H1 (cell line): ENCODE results near the gene PMFBP1. TPM values are rescaled to one million over a fixed set of nuclear protein-coding genes. Genes with fewer than 3 reads are reported as not detected.
A peak's percentile ranks its signal among the peaks of the same experiment; 100 is the strongest.

ENCODE experiments used
- CTCF ChIA-PET: fragments of 300-600 bp; sonication (Branson Sonifier 250); formaldehyde crosslinking; loops from one replicate; lab custom pipeline; 2021; ENCODE audit not compliant: partially characterized antibody; lab: Charles Lee
- POLR2A ChIA-PET: fragments of 300-600 bp; sonication (Branson Sonifier 250); formaldehyde crosslinking; loops from one replicate; lab custom pipeline; 2021; ENCODE audit warnings: inconsistent platforms; ENCODE audit not compliant: partially characterized antibody; lab: Charles Lee
- DNase-seq, 2 experiments: peaks; one replicate each; pipeline versions ENCODE4 v3.0.0 to v3.0.0-alpha.2; 2010 to 2022; ENCODE audit warnings: low spot score in 2 of 2, low read depth in 1 of 2, mixed read lengths in 1 of 2
- FAIRE-seq: peaks from 2 replicates; lab custom pipeline; 2011; peaks lifted over from hg19 to GRCh38; lab: Jason Lieb, UNC
- H2AFZ ChIP-seq: 2 replicates; pipeline ENCODE4 v1.8.1; 2012; ENCODE audit warnings: low read length, inconsistent platforms
- H2AK5ac ChIP-seq: 2 replicates; pipeline ENCODE4 v1.6.1; 2013; ENCODE audit warnings: low read depth, low read length
- H2BK120ac ChIP-seq: replicated peaks from 2 replicates; pipeline ENCODE3; 2013; ENCODE audit warnings: low read depth, low read length, inconsistent platforms
- H2BK12ac ChIP-seq: 2 replicates; pipeline ENCODE4 v1.6.1; 2013; ENCODE audit warnings: low read depth, low read length
- H2BK15ac ChIP-seq: 2 replicates; pipeline ENCODE4 v1.6.1; 2013; ENCODE audit warnings: low read length
- H2BK20ac ChIP-seq: 2 replicates; pipeline ENCODE4 v1.6.1; 2013; ENCODE audit warnings: low read length
- H2BK5ac ChIP-seq: 2 replicates; pipeline ENCODE4 v1.6.1; 2013; ENCODE audit warnings: low read depth, low read length
- H3K14ac ChIP-seq: 2 replicates; pipeline ENCODE4 v1.6.1; 2013; ENCODE audit warnings: inconsistent platforms; ENCODE audit not compliant: insufficient read length
- H3K18ac ChIP-seq: 2 replicates; pipeline ENCODE4 v1.6.1; 2013; ENCODE audit warnings: low read length; ENCODE audit errors: extremely low read depth
- H3K23ac ChIP-seq: 2 replicates; pipeline ENCODE4 v1.6.1; 2013; ENCODE audit warnings: inconsistent platforms; ENCODE audit not compliant: insufficient read length
- H3K23me2 ChIP-seq: 2 replicates; pipeline ENCODE4 v1.6.1; 2013; ENCODE audit warnings: low read depth, low read length
- H3K27ac ChIP-seq: 2 replicates; pipeline ENCODE4 v1.6.1; 2011; ENCODE audit warnings: low read depth, low read length, inconsistent platforms
- H3K27me3 ChIP-seq, 4 experiments: replicated peaks in 1 of 4; 1 replicate in 1 of 4; 2 replicates in 3 of 4; pipeline versions ENCODE4 v1.6.1 to v1.8.1; 2011 to 2013; ENCODE audit warnings: low read length in 3 of 4, mild to moderate bottlenecking in 3 of 4, inconsistent platforms in 2 of 4, mixed read lengths in 2 of 4, moderate library complexity in 1 of 4; ENCODE audit not compliant: control insufficient read depth in 3 of 4, insufficient read depth in 3 of 4; ENCODE audit errors: extremely low read depth in 1 of 4
- H3K36me3 ChIP-seq, 4 experiments: 2 replicates each; pipeline versions ENCODE4 v1.6.1 to v1.8.1; 2011 to 2013; ENCODE audit warnings: mild to moderate bottlenecking in 4 of 4, low read length in 3 of 4, moderate library complexity in 2 of 4, control low read depth in 1 of 4, inconsistent platforms in 1 of 4; ENCODE audit not compliant: insufficient read depth in 4 of 4, control insufficient read depth in 2 of 4
- H3K4ac ChIP-seq: replicated peaks from 2 replicates; pipeline ENCODE3; 2013; ENCODE audit warnings: low read length, low read depth, mixed read lengths, inconsistent platforms; ENCODE audit not compliant: insufficient read length
- H3K4me1 ChIP-seq, 4 experiments: replicated peaks in 1 of 4; 1 replicate in 1 of 4; 2 replicates in 3 of 4; pipeline versions ENCODE4 v1.6.1 to v1.8.1; 2011 to 2013; ENCODE audit warnings: low read length in 3 of 4, inconsistent platforms in 2 of 4, mixed read lengths in 1 of 4; ENCODE audit not compliant: insufficient read depth in 4 of 4, control insufficient read depth in 3 of 4
- H3K4me2 ChIP-seq, 2 experiments: 2 replicates each; pipeline versions ENCODE4 v1.6.1 to v1.8.1; 2011 to 2013; ENCODE audit warnings: low read depth in 2 of 2, low read length in 2 of 2, control low read depth in 1 of 2, inconsistent platforms in 1 of 2, mild to moderate bottlenecking in 1 of 2; ENCODE audit not compliant: insufficient read depth in 1 of 2
- H3K4me3 ChIP-seq, 4 experiments: fragments of 200-600, 300-600 bp in 1 of 4; sonication (generic), shearing (Covaris generic), sonication (Bioruptor Twin) in 1 of 4; 2 replicates each; pipeline versions ENCODE4 v1.5.1 to v1.8.1; 2011 to 2016; ENCODE audit warnings: low read length in 4 of 4, low read depth in 3 of 4, control low read depth in 2 of 4, inconsistent platforms in 2 of 4, mild to moderate bottlenecking in 2 of 4, mixed read lengths in 1 of 4, moderate library complexity in 1 of 4; ENCODE audit not compliant: insufficient read depth in 2 of 4; ENCODE audit errors: extremely low read depth in 1 of 4
- H3K56ac ChIP-seq: replicated peaks from 2 replicates; pipeline ENCODE3; 2013; ENCODE audit warnings: low read depth, mild to moderate bottlenecking, mixed read lengths, low read length, inconsistent platforms; ENCODE audit not compliant: insufficient read length
- H3K79me1 ChIP-seq: 2 replicates; pipeline ENCODE4 v1.6.1; 2013; ENCODE audit warnings: low read depth, low read length, control low read depth
- H3K79me2 ChIP-seq, 2 experiments: 2 replicates each; pipeline versions ENCODE4 v1.6.1 to v1.8.1; 2012 to 2013; ENCODE audit warnings: low read length in 2 of 2, mild to moderate bottlenecking in 2 of 2, inconsistent platforms in 1 of 2; ENCODE audit not compliant: insufficient read depth in 2 of 2, control insufficient read depth in 1 of 2
- H3K9ac ChIP-seq, 4 experiments: replicated peaks in 1 of 4; 1 replicate in 1 of 4; 2 replicates in 3 of 4; pipeline versions ENCODE4 v1.6.1 to v1.8.1; 2011 to 2013; ENCODE audit warnings: low read depth in 3 of 4, low read length in 3 of 4, control low read depth in 2 of 4, mild to moderate bottlenecking in 2 of 4, moderate library complexity in 2 of 4, inconsistent platforms in 1 of 4; ENCODE audit errors: extremely low read depth in 1 of 4
- H3K9me3 ChIP-seq, 2 experiments: 2 replicates each; pipeline versions ENCODE4 v1.6.1 to v1.8.1; 2012 to 2013; ENCODE audit warnings: mild to moderate bottlenecking in 2 of 2, moderate library complexity in 2 of 2, control low read depth in 1 of 2, inconsistent platforms in 1 of 2, low read depth in 1 of 2, low read length in 1 of 2, mixed read lengths in 1 of 2; ENCODE audit not compliant: insufficient read depth in 2 of 2
- H4K20me1 ChIP-seq, 2 experiments: replicated peaks in 1 of 2; 2 replicates each; pipeline versions ENCODE3 to v1.8.1; 2011 to 2013; ENCODE audit warnings: inconsistent platforms in 2 of 2, low read length in 2 of 2, mild to moderate bottlenecking in 1 of 2; ENCODE audit not compliant: insufficient read depth in 2 of 2, control insufficient read depth in 1 of 2
- H4K5ac ChIP-seq: 2 replicates; pipeline ENCODE4 v1.6.1; 2013; ENCODE audit warnings: low read length, low read depth, mixed read lengths, inconsistent platforms; ENCODE audit not compliant: insufficient read length
- H4K8ac ChIP-seq: 2 replicates; pipeline ENCODE4 v1.8.0; 2013; ENCODE audit warnings: mild to moderate bottlenecking, moderate library complexity, low read length, inconsistent platforms; ENCODE audit not compliant: insufficient read depth; ENCODE audit errors: extremely low read depth
- H4K91ac ChIP-seq: replicated peaks from 2 replicates; pipeline ENCODE3; 2013; ENCODE audit warnings: low read length, mixed read lengths, inconsistent platforms; ENCODE audit not compliant: insufficient read length
- CBX8 ChIP-seq: fragments of 300-800, 300-1000 bp; sonication (generic); IDR thresholded peaks from 2 replicates; pipeline ENCODE4 v1.7.1; 2016; ENCODE audit warnings: low read depth, low read length, borderline replicate concordance
- FOSL1 ChIP-seq: IDR thresholded peaks from 2 replicates; pipeline ENCODE4 v1.6.1; 2011; ENCODE audit warnings: mild to moderate bottlenecking, low read depth, low read length, moderate library complexity; ENCODE audit not compliant: insufficient read depth
- HDAC2 ChIP-seq, 2 experiments: fragments of 300-600 bp in 1 of 2; sonication (generic) in 1 of 2; IDR thresholded peaks; 2 replicates each; pipeline ENCODE4 v1.6.1; 2011 to 2012; ENCODE audit warnings: low read depth in 2 of 2, low read length in 2 of 2, mild to moderate bottlenecking in 2 of 2, moderate library complexity in 2 of 2, borderline replicate concordance in 1 of 2, inconsistent platforms in 1 of 2
- JUND ChIP-seq: IDR thresholded peaks from 2 replicates; pipeline ENCODE4 v1.6.1; 2011; ENCODE audit warnings: mild to moderate bottlenecking, improper control_type of control experiment, low read length
- SUZ12 ChIP-seq: fragments of 200-600 bp; sonication (generic); IDR thresholded peaks from 2 replicates; pipeline ENCODE4 v1.6.1; 2012; ENCODE audit warnings: mild to moderate bottlenecking, inconsistent platforms, low read length, moderate library complexity, mixed read lengths
- TAF7 ChIP-seq: optimal IDR thresholded peaks from 2 replicates; pipeline ENCODE3; 2011; ENCODE audit warnings: low read depth, mild to moderate bottlenecking, inconsistent platforms, low read length, moderate library complexity, borderline replicate concordance
- TBP ChIP-seq: IDR thresholded peaks from 2 replicates; pipeline ENCODE4 v1.6.1; 2011; ENCODE audit warnings: low read depth, low read length, improper control_type of control experiment
- WGBS, 2 experiments: shearing (Covaris generic) in 1 of 2; methylation state at CpG; one replicate each; pipeline versions ENCODE4 v1.1.6 to v1.1.7; 2013 to 2015; ENCODE audit warnings: low lambda C conversion rate in 2 of 2, mixed read lengths in 2 of 2, inconsistent platforms in 1 of 2, low coverage in 1 of 2, missing lambda C conversion rate in 1 of 2; ENCODE audit not compliant: insufficient replicate concordance in 2 of 2, insufficient coverage in 1 of 2, insufficient read length in 1 of 2; ENCODE audit errors: extremely low coverage in 1 of 2, missing lambda C conversion rate in 1 of 2; 5-methylcytosine and 5-hydroxymethylcytosine counted together
- polyA plus RNA-seq, 7 experiments: library from polyadenylated mRNA; depleted of rRNA in 3 of 7; stranded (reverse) in 5 of 7; unstranded in 2 of 7; fragments of >200 nt in 5 of 7; fragments of 200-250 nt in 2 of 7; gene quantifications; 1 replicate in 5 of 7; 2 replicates in 1 of 7; 4 replicates in 1 of 7; pipeline versions ENCODE4 v1.2.1 to v1.2.3, GENCODE V29; 2011 to 2013; ENCODE audit warnings: missing spikeins in 2 of 7, mixed read lengths in 2 of 7
- total RNA-seq: library from RNA; stranded (reverse); fragmentation: NEBNext Ultra II Directional; extraction: Animal tissue kit (Norgen Biotek cat#: 25700); gene quantifications from 2 replicates; pipeline ENCODE4 v1.2.1, GENCODE V29; 2021
- TF ChIP-seq, protein P1 (sequence below): IDR thresholded peaks from 2 replicates; pipeline ENCODE4 v1.6.1; 2012; ENCODE audit warnings: low read length, inconsistent platforms
- TF ChIP-seq, protein P2 (sequence below): IDR thresholded peaks from 2 replicates; pipeline ENCODE4 v1.6.1; 2012; ENCODE audit warnings: inconsistent platforms
- TF ChIP-seq, protein P3 (sequence below): IDR thresholded peaks from 2 replicates; pipeline ENCODE4 v1.6.1; 2011; ENCODE audit warnings: low read length, improper control_type of control experiment

PMFBP1 gene
- total and polyA plus RNA-seq, 2 of the 8 experiments (the other 6 are each of a cell fraction or from before 2014, with no cell fraction given): 0.32 to 1.6 TPM

DNA sequence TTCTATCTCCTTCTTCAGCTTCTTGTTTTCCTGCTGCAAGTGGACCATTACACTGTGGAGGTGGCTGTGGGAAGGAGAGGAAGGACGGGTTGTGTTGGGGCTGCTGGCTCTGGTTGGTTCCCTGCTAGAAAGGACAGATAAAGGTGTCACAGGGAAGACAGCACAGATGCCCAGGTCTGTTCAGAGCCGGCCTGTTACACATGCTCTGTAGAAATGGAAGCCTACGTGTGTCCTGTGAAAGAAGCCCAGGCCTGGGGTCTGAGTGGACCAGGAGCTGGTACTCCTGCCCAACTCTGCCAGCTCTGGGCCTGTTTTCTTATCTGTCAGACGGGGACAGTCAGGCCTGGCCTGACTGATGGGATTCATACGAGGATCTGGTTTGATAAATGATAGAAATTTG, 51.9 kb downstream of the PMFBP1 start:
- H2BK20ac ChIP-seq: no peak overlapping the region
- ChIA-PET POLR2A (interaction anchor here (1.2 kb wide), 1 partner anchor 12 kb away, joined by 3 read pairs; no protein-coding TSS in a partner anchor), CTCF (interaction anchor here (0.6 to 2.1 kb wide), 5 partner anchors 8 to 937 kb away, joined by 3 to 8 read pairs (median 4); no protein-coding TSS in a partner anchor)
- H3K4me2 ChIP-seq: no peak overlapping the region
- no peak overlapping the region for H3K9ac ChIP-seq
- no peaks in the 10 kb centered on the region for H4K20me1 ChIP-seq
- no peak overlapping the region for H4K8ac ChIP-seq
- no peak overlapping the region for H2AFZ ChIP-seq
- DNase-seq (peak in 1 of 2 experiments; percentile 33), FAIRE-seq (no peak)
- no peaks in the 10 kb centered on the region; a peak in 2 of 7 replicates for H3K4me1 ChIP-seq
- 88% methylated on average over 5 of the region's 5 CpGs; no CpG with 5 or more reads in 1 of the 2 experiments for WGBS, 2 experiments
- H3K79me2 ChIP-seq: no peaks in the 10 kb centered on the region
- H4K5ac ChIP-seq: no peak overlapping the region
- H3K56ac ChIP-seq: no peak overlapping the region
- no peak overlapping the region for H3K14ac ChIP-seq
- no peaks in the 10 kb centered on the region for H3K79me1 ChIP-seq
- H3K27ac ChIP-seq: no peak overlapping the region
- no peaks in the 10 kb centered on the region for H3K9me3 ChIP-seq
- H2BK15ac ChIP-seq: no peak overlapping the region
- no peaks in the 10 kb centered on the region for H3K36me3 ChIP-seq
- no peak overlapping the region for H2BK12ac ChIP-seq
- no peak overlapping the region for H3K23ac ChIP-seq
- H3K18ac ChIP-seq: no peak overlapping the region
- H2BK5ac ChIP-seq: no peak overlapping the region
- no peak overlapping the region for H4K91ac ChIP-seq
- no peak overlapping the region for H2AK5ac ChIP-seq
- no peaks in the 10 kb centered on the region for H3K27me3 ChIP-seq
- H2BK120ac ChIP-seq: no peak overlapping the region
- no peak overlapping the region for H3K4me3 ChIP-seq
- H3K23me2 ChIP-seq: no peaks in the 10 kb centered on the region
- H3K4ac ChIP-seq: no peak overlapping the region
- TF ChIP-seq FOSL1: no peak
- TF ChIP-seq, protein P1, sequence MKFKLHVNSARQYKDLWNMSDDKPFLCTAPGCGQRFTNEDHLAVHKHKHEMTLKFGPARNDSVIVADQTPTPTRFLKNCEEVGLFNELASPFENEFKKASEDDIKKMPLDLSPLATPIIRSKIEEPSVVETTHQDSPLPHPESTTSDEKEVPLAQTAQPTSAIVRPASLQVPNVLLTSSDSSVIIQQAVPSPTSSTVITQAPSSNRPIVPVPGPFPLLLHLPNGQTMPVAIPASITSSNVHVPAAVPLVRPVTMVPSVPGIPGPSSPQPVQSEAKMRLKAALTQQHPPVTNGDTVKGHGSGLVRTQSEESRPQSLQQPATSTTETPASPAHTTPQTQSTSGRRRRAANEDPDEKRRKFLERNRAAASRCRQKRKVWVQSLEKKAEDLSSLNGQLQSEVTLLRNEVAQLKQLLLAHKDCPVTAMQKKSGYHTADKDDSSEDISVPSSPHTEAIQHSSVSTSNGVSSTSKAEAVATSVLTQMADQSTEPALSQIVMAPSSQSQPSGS: no peak
- TF ChIP-seq HDAC2 (IDR thresholded peaks at IDR 0.05; ENCODE audit: borderline replicate concordance in 1 of 2, low read depth in 2 of 2, low read length in 2 of 2): no peak
- TF ChIP-seq TAF7: no peak
- no peak for TF ChIP-seq CBX8
- no peak for TF ChIP-seq SUZ12
- TF ChIP-seq JUND: no peak
- TF ChIP-seq, protein P2, sequence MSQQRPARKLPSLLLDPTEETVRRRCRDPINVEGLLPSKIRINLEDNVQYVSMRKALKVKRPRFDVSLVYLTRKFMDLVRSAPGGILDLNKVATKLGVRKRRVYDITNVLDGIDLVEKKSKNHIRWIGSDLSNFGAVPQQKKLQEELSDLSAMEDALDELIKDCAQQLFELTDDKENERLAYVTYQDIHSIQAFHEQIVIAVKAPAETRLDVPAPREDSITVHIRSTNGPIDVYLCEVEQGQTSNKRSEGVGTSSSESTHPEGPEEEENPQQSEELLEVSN: no peak
- TF ChIP-seq, protein P3, sequence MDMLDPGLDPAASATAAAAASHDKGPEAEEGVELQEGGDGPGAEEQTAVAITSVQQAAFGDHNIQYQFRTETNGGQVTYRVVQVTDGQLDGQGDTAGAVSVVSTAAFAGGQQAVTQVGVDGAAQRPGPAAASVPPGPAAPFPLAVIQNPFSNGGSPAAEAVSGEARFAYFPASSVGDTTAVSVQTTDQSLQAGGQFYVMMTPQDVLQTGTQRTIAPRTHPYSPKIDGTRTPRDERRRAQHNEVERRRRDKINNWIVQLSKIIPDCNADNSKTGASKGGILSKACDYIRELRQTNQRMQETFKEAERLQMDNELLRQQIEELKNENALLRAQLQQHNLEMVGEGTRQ: no peak
- no peak for TF ChIP-seq TBP
